H1 (cell line): Measurements from ENCODE around the gene AGRN. TPM values are rescaled to one million over a fixed set of nuclear protein-coding genes. Genes with fewer than 3 reads are reported as not detected.

Experiments
- CTCF ChIA-PET: fragments of 300-600 bp; sonication (Branson Sonifier 250); formaldehyde crosslinking; loops from one replicate; lab custom pipeline; 2021; ENCODE audit not compliant: partially characterized antibody; lab: Charles Lee
- POLR2A ChIA-PET: fragments of 300-600 bp; sonication (Branson Sonifier 250); formaldehyde crosslinking; loops from one replicate; lab custom pipeline; 2021; ENCODE audit warnings: inconsistent platforms; ENCODE audit not compliant: partially characterized antibody; lab: Charles Lee
- DNase-seq, 2 experiments: peaks; one replicate each; pipeline versions ENCODE4 v3.0.0 to v3.0.0-alpha.2; 2010 to 2022; ENCODE audit warnings: low spot score in 2 of 2, low read depth in 1 of 2, mixed read lengths in 1 of 2
- FAIRE-seq: peaks from 2 replicates; lab custom pipeline; 2011; peaks lifted over from hg19 to GRCh38; lab: Jason Lieb, UNC
- H2AFZ ChIP-seq: 2 replicates; pipeline ENCODE4 v1.8.1; 2012; ENCODE audit warnings: low read length, inconsistent platforms
- H2AK5ac ChIP-seq: 2 replicates; pipeline ENCODE4 v1.6.1; 2013; ENCODE audit warnings: low read depth, low read length
- H2BK120ac ChIP-seq: replicated peaks from 2 replicates; pipeline ENCODE3; 2013; ENCODE audit warnings: low read depth, low read length, inconsistent platforms
- H2BK12ac ChIP-seq: 2 replicates; pipeline ENCODE4 v1.6.1; 2013; ENCODE audit warnings: low read depth, low read length
- H2BK15ac ChIP-seq: 2 replicates; pipeline ENCODE4 v1.6.1; 2013; ENCODE audit warnings: low read length
- H2BK20ac ChIP-seq: 2 replicates; pipeline ENCODE4 v1.6.1; 2013; ENCODE audit warnings: low read length
- H2BK5ac ChIP-seq: 2 replicates; pipeline ENCODE4 v1.6.1; 2013; ENCODE audit warnings: low read depth, low read length
- H3K14ac ChIP-seq: 2 replicates; pipeline ENCODE4 v1.6.1; 2013; ENCODE audit warnings: inconsistent platforms; ENCODE audit not compliant: insufficient read length
- H3K18ac ChIP-seq: 2 replicates; pipeline ENCODE4 v1.6.1; 2013; ENCODE audit warnings: low read length; ENCODE audit errors: extremely low read depth
- H3K23ac ChIP-seq: 2 replicates; pipeline ENCODE4 v1.6.1; 2013; ENCODE audit warnings: inconsistent platforms; ENCODE audit not compliant: insufficient read length
- H3K23me2 ChIP-seq: 2 replicates; pipeline ENCODE4 v1.6.1; 2013; ENCODE audit warnings: low read depth, low read length
- H3K27ac ChIP-seq: 2 replicates; pipeline ENCODE4 v1.6.1; 2011; ENCODE audit warnings: low read depth, low read length, inconsistent platforms
- H3K27me3 ChIP-seq, 4 experiments: replicated peaks in 1 of 4; 1 replicate in 1 of 4; 2 replicates in 3 of 4; pipeline versions ENCODE4 v1.6.1 to v1.8.1; 2011 to 2013; ENCODE audit warnings: low read length in 3 of 4, mild to moderate bottlenecking in 3 of 4, inconsistent platforms in 2 of 4, mixed read lengths in 2 of 4, moderate library complexity in 1 of 4; ENCODE audit not compliant: control insufficient read depth in 3 of 4, insufficient read depth in 3 of 4; ENCODE audit errors: extremely low read depth in 1 of 4
- H3K36me3 ChIP-seq, 4 experiments: 2 replicates each; pipeline versions ENCODE4 v1.6.1 to v1.8.1; 2011 to 2013; ENCODE audit warnings: mild to moderate bottlenecking in 4 of 4, low read length in 3 of 4, moderate library complexity in 2 of 4, control low read depth in 1 of 4, inconsistent platforms in 1 of 4; ENCODE audit not compliant: insufficient read depth in 4 of 4, control insufficient read depth in 2 of 4
- H3K4ac ChIP-seq: replicated peaks from 2 replicates; pipeline ENCODE3; 2013; ENCODE audit warnings: low read length, low read depth, mixed read lengths, inconsistent platforms; ENCODE audit not compliant: insufficient read length
- H3K4me1 ChIP-seq, 4 experiments: replicated peaks in 1 of 4; 1 replicate in 1 of 4; 2 replicates in 3 of 4; pipeline versions ENCODE4 v1.6.1 to v1.8.1; 2011 to 2013; ENCODE audit warnings: low read length in 3 of 4, inconsistent platforms in 2 of 4, mixed read lengths in 1 of 4; ENCODE audit not compliant: insufficient read depth in 4 of 4, control insufficient read depth in 3 of 4
- H3K4me2 ChIP-seq, 2 experiments: 2 replicates each; pipeline versions ENCODE4 v1.6.1 to v1.8.1; 2011 to 2013; ENCODE audit warnings: low read depth in 2 of 2, low read length in 2 of 2, control low read depth in 1 of 2, inconsistent platforms in 1 of 2, mild to moderate bottlenecking in 1 of 2; ENCODE audit not compliant: insufficient read depth in 1 of 2
- H3K4me3 ChIP-seq, 4 experiments: fragments of 200-600, 300-600 bp in 1 of 4; sonication (generic), shearing (Covaris generic), sonication (Bioruptor Twin) in 1 of 4; 2 replicates each; pipeline versions ENCODE4 v1.5.1 to v1.8.1; 2011 to 2016; ENCODE audit warnings: low read length in 4 of 4, low read depth in 3 of 4, control low read depth in 2 of 4, inconsistent platforms in 2 of 4, mild to moderate bottlenecking in 2 of 4, mixed read lengths in 1 of 4, moderate library complexity in 1 of 4; ENCODE audit not compliant: insufficient read depth in 2 of 4; ENCODE audit errors: extremely low read depth in 1 of 4
- H3K56ac ChIP-seq: replicated peaks from 2 replicates; pipeline ENCODE3; 2013; ENCODE audit warnings: low read depth, mild to moderate bottlenecking, mixed read lengths, low read length, inconsistent platforms; ENCODE audit not compliant: insufficient read length
- H3K79me1 ChIP-seq: 2 replicates; pipeline ENCODE4 v1.6.1; 2013; ENCODE audit warnings: low read depth, low read length, control low read depth
- H3K79me2 ChIP-seq, 2 experiments: 2 replicates each; pipeline versions ENCODE4 v1.6.1 to v1.8.1; 2012 to 2013; ENCODE audit warnings: low read length in 2 of 2, mild to moderate bottlenecking in 2 of 2, inconsistent platforms in 1 of 2; ENCODE audit not compliant: insufficient read depth in 2 of 2, control insufficient read depth in 1 of 2
- H3K9ac ChIP-seq, 4 experiments: replicated peaks in 1 of 4; 1 replicate in 1 of 4; 2 replicates in 3 of 4; pipeline versions ENCODE4 v1.6.1 to v1.8.1; 2011 to 2013; ENCODE audit warnings: low read depth in 3 of 4, low read length in 3 of 4, control low read depth in 2 of 4, mild to moderate bottlenecking in 2 of 4, moderate library complexity in 2 of 4, inconsistent platforms in 1 of 4; ENCODE audit errors: extremely low read depth in 1 of 4
- H3K9me3 ChIP-seq, 2 experiments: 2 replicates each; pipeline versions ENCODE4 v1.6.1 to v1.8.1; 2012 to 2013; ENCODE audit warnings: mild to moderate bottlenecking in 2 of 2, moderate library complexity in 2 of 2, control low read depth in 1 of 2, inconsistent platforms in 1 of 2, low read depth in 1 of 2, low read length in 1 of 2, mixed read lengths in 1 of 2; ENCODE audit not compliant: insufficient read depth in 2 of 2
- H4K20me1 ChIP-seq, 2 experiments: replicated peaks in 1 of 2; 2 replicates each; pipeline versions ENCODE3 to v1.8.1; 2011 to 2013; ENCODE audit warnings: inconsistent platforms in 2 of 2, low read length in 2 of 2, mild to moderate bottlenecking in 1 of 2; ENCODE audit not compliant: insufficient read depth in 2 of 2, control insufficient read depth in 1 of 2
- H4K5ac ChIP-seq: 2 replicates; pipeline ENCODE4 v1.6.1; 2013; ENCODE audit warnings: low read length, low read depth, mixed read lengths, inconsistent platforms; ENCODE audit not compliant: insufficient read length
- H4K8ac ChIP-seq: 2 replicates; pipeline ENCODE4 v1.8.0; 2013; ENCODE audit warnings: mild to moderate bottlenecking, moderate library complexity, low read length, inconsistent platforms; ENCODE audit not compliant: insufficient read depth; ENCODE audit errors: extremely low read depth
- H4K91ac ChIP-seq: replicated peaks from 2 replicates; pipeline ENCODE3; 2013; ENCODE audit warnings: low read length, mixed read lengths, inconsistent platforms; ENCODE audit not compliant: insufficient read length
- BACH1 ChIP-seq: IDR thresholded peaks from 2 replicates; pipeline ENCODE4 v1.6.1; 2012; ENCODE audit warnings: low read length, improper control_type of control experiment
- CTCF ChIP-seq, 3 experiments: IDR thresholded peaks; 1 replicate in 2 of 3; 2 replicates in 1 of 3; pipeline versions ENCODE4 v1.5.1 to v1.6.1; 2011; ENCODE audit warnings: low read length in 3 of 3, mild to moderate bottlenecking in 3 of 3, inconsistent platforms in 2 of 3, low read depth in 1 of 3, moderate library complexity in 1 of 3; ENCODE audit not compliant: insufficient read depth in 1 of 3; ENCODE audit errors: control extremely low read depth in 1 of 3
- EP300 ChIP-seq, 2 experiments: IDR thresholded peaks; 1 replicate in 1 of 2; 2 replicates in 1 of 2; pipeline ENCODE4 v1.6.1; 2011 to 2012; ENCODE audit warnings: low read depth in 2 of 2, low read length in 2 of 2, mild to moderate bottlenecking in 2 of 2, borderline replicate concordance in 1 of 2, inconsistent platforms in 1 of 2, moderate library complexity in 1 of 2
- NRF1 ChIP-seq: IDR thresholded peaks from 2 replicates; pipeline ENCODE4 v1.6.1; 2011; ENCODE audit warnings: mild to moderate bottlenecking, low read depth, low read length, improper control_type of control experiment
- PHF8 ChIP-seq: fragments of 200-600 bp; sonication (generic); conservative IDR thresholded peaks from 2 replicates; pipeline ENCODE4 v1.7.1; 2012; ENCODE audit warnings: low read depth, mild to moderate bottlenecking, inconsistent platforms, low read length, moderate library complexity
- RAD21 ChIP-seq, 2 experiments: IDR thresholded peaks in 1 of 2; conservative IDR thresholded peaks in 1 of 2; 2 replicates each; pipeline ENCODE4 v1.6.1; 2011; ENCODE audit warnings: low read depth in 2 of 2, low read length in 2 of 2, improper control_type of control experiment in 1 of 2, inconsistent platforms in 1 of 2, mild to moderate bottlenecking in 1 of 2, moderate library complexity in 1 of 2
- SRF ChIP-seq: IDR thresholded peaks from 2 replicates; pipeline ENCODE4 v1.6.1; 2011; ENCODE audit warnings: mild to moderate bottlenecking, low read depth, low read length, moderate library complexity
- USF2 ChIP-seq: IDR thresholded peaks from 2 replicates; pipeline ENCODE4 v1.6.1; 2011; ENCODE audit warnings: low read length, improper control_type of control experiment
- whole genome bisulfite sequencing, 2 experiments: shearing (Covaris generic) in 1 of 2; methylation state at CpG; one replicate each; pipeline versions ENCODE4 v1.1.6 to v1.1.7; 2013 to 2015; ENCODE audit warnings: low lambda C conversion rate in 2 of 2, mixed read lengths in 2 of 2, inconsistent platforms in 1 of 2, low coverage in 1 of 2, missing lambda C conversion rate in 1 of 2; ENCODE audit not compliant: insufficient replicate concordance in 2 of 2, insufficient coverage in 1 of 2, insufficient read length in 1 of 2; ENCODE audit errors: extremely low coverage in 1 of 2, missing lambda C conversion rate in 1 of 2; 5-methylcytosine and 5-hydroxymethylcytosine counted together
- polyA plus RNA-seq, 7 experiments: library from polyadenylated mRNA; depleted of rRNA in 3 of 7; stranded (reverse) in 5 of 7; unstranded in 2 of 7; fragments of >200 nt in 5 of 7; fragments of 200-250 nt in 2 of 7; gene quantifications; 1 replicate in 5 of 7; 2 replicates in 1 of 7; 4 replicates in 1 of 7; pipeline versions ENCODE4 v1.2.1 to v1.2.3, GENCODE V29; 2011 to 2013; ENCODE audit warnings: missing spikeins in 2 of 7, mixed read lengths in 2 of 7
- total RNA-seq: library from RNA; stranded (reverse); fragmentation: NEBNext Ultra II Directional; extraction: Animal tissue kit (Norgen Biotek cat#: 25700); gene quantifications from 2 replicates; pipeline ENCODE4 v1.2.1, GENCODE V29; 2021

The AGRN gene
- total and polyA plus RNA-seq, 2 of the 8 experiments (the other 6 are each of a cell fraction or from before 2014, with no cell fraction given) = 52.3 to 155 TPM

- POLR2A ChIA-PET = interaction anchor here (0.5 to 10.9 kb wide), 22 partner anchors 8 to 397 kb away, joined by 3 to 245 read pairs (median 4); partner anchors contain the start of genes AGRN, HES4, ISG15 and PERM1
- 54% methylated on average over 9 of the region's 16 CpGs; no CpG with 5 or more reads in 1 of the 2 experiments for WGBS, 2 experiments
- H4K20me1 ChIP-seq = peaks cover 24 to 45% of the 10 kb centered on the region in 2 experiments
- TF ChIP-seq PHF8 (no peak), EP300 (IDR thresholded peaks at IDR 0.05; ENCODE audit: borderline replicate concordance in 1 of 2, low read depth in 2 of 2, low read length in 2 of 2) (no peak), NRF1 (no peak), SRF (no peak), USF2 (no peak), RAD21 (IDR thresholded peaks at IDR 0.05 in 1 of 2, conservative IDR thresholded peaks at IDR 0.05 in 1 of 2; ENCODE audit: low read depth in 2 of 2, low read length in 2 of 2) (peak in 1 of 2 experiments; percentile 16; a peak in 1 of 4 replicates), CTCF (IDR thresholded peaks at IDR 0.05; ENCODE audit: control extremely low read depth in 1 of 3, insufficient read depth in 1 of 3, low read depth in 1 of 3, low read length in 3 of 3) (peak in 1 of 3 experiments; percentile 11; a peak in 2 of 4 replicates), BACH1 (no peak)
These were observed 12.5 kb downstream of the AGRN start for GRCh38 chr1:1032424-1032823.

More at GRCh38 chr1:1032424-1032823, 12.5 kb downstream of the AGRN start:
- H4K91ac ChIP-seq = no peak overlapping the region
- H3K14ac ChIP-seq = no peak overlapping the region
- no peak overlapping the region for H2BK20ac ChIP-seq
- H4K8ac ChIP-seq = no peak overlapping the region
- H3K18ac ChIP-seq = no peak overlapping the region; the same call in 1 of the 2 replicates
- peaks cover 0 to 11% (median under 1%) of the 10 kb centered on the region in 4 experiments; a peak in 2 of 8 replicates for H3K36me3 ChIP-seq
- DNase-seq = no peak
- no peak overlapping the region for H2BK15ac ChIP-seq
- H3K27me3 ChIP-seq = peaks cover 0 to 18% (median 13%) of the 10 kb centered on the region in 4 experiments; a peak in 5 of 7 replicates
- no peak overlapping the region for H3K4ac ChIP-seq
- peaks cover 8% of the 10 kb centered on the region for H3K23me2 ChIP-seq
- no peak overlapping the region for H4K5ac ChIP-seq
- H3K4me1 ChIP-seq = peaks cover 0 to 26% (median 11%) of the 10 kb centered on the region in 4 experiments; a peak in 6 of 7 replicates
- H2AFZ ChIP-seq = no peak overlapping the region
- H3K23ac ChIP-seq = no peak overlapping the region
- H2BK120ac ChIP-seq = no peak overlapping the region
- H2AK5ac ChIP-seq = 0 out of 2 replicates have a peak overlapping the region, but pooled peaks have one; percentile 53
- H3K4me3 ChIP-seq = peak overlapping the region in 3 of 4 experiments; percentile 13 to 67 (median 23); a peak in 4 of 8 replicates
- no peak overlapping the region for H2BK5ac ChIP-seq
- H3K9ac ChIP-seq = peak overlapping the region in 1 of 4 experiments; percentile 1; a peak in 1 of 7 replicates
- no peak overlapping the region for H2BK12ac ChIP-seq
- no peak overlapping the region for H3K56ac ChIP-seq
- peak overlapping the region; percentile 13 to 75 for H3K4me2 ChIP-seq
- CTCF ChIA-PET = interaction anchor here (0.7 to 4.5 kb wide), 16 partner anchors 9 to 247 kb away, joined by 3 to 60 read pairs (median 4); partner anchors contain the start of genes ISG15 and PERM1
- H3K27ac ChIP-seq = no peak overlapping the region; the same call in 1 of the 2 replicates
- FAIRE-seq = no peak
- peaks cover 6% of the 10 kb centered on the region for H3K79me1 ChIP-seq
- no peaks in the 10 kb centered on the region for H3K9me3 ChIP-seq
- no peaks in the 10 kb centered on the region for H3K79me2 ChIP-seq
